WTC11 (cell line): ENCODE measurements around the gene ST8SIA6. TPM values are rescaled to one million over a fixed set of nuclear protein-coding genes. Genes with fewer than 3 reads are reported as not detected.

ENCODE experiments used
- ATAC-seq: fragments of 200-7000 bp; cut with Tn5 transposase; 2 replicates; pipeline ENCODE4 v1.10.0; 2021; ENCODE audit warnings: mild to moderate bottlenecking, moderate library complexity
- CTCF ChIA-PET: fragments of 300-600 bp; sonication (Branson Sonifier 250); formaldehyde crosslinking; loops from one replicate; lab custom pipeline; 2021; ENCODE audit warnings: antibody characterized with exemption; lab: Charles Lee
- POLR2A ChIA-PET: fragments of 350-600 bp; sonication (Branson Sonifier 250); formaldehyde crosslinking; loops from one replicate; lab custom pipeline; 2021; ENCODE audit warnings: antibody characterized with exemption; lab: Charles Lee
- DNase-seq: peaks from one replicate; pipeline ENCODE4 v3.0.0; 2021; ENCODE audit warnings: low spot score
- H3K27ac Mint-ChIP-seq: 2 replicates; pipeline ENCODE4 v1.8.0; 2021; ENCODE audit warnings: mixed read lengths
- H3K27me3 Mint-ChIP-seq: 2 replicates; pipeline ENCODE4 v1.8.0; 2021; ENCODE audit warnings: low read depth, mild to moderate bottlenecking, moderate library complexity, mixed read lengths
- H3K36me3 Mint-ChIP-seq: 2 replicates; pipeline ENCODE4 v1.8.0; 2021; ENCODE audit warnings: mixed read lengths
- H3K4me1 Mint-ChIP-seq: 2 replicates; pipeline ENCODE4 v1.8.0; 2022; ENCODE audit warnings: mixed read lengths
- H3K4me3 Mint-ChIP-seq: 2 replicates; pipeline ENCODE4 v1.8.0; 2021; ENCODE audit warnings: mild to moderate bottlenecking, moderate library complexity, mixed read lengths
- H3K9me3 Mint-ChIP-seq: 2 replicates; pipeline ENCODE4 v1.8.0; 2021; ENCODE audit warnings: mixed read lengths
- AR ChIP-seq: fragments of 250-450 bp; sonication (Bioruptor Pico); IDR thresholded peaks from 2 replicates; pipeline ENCODE4 v1.9.0; 2021; ENCODE audit warnings: mild to moderate bottlenecking
- CREB1 ChIP-seq: sonication (generic); formaldehyde crosslinking; IDR thresholded peaks from 2 replicates; pipeline ENCODE4 v1.8.0; 2023; ENCODE audit warnings: mild to moderate bottlenecking, missing genetic modification reagents
- EMX1 ChIP-seq: fragments of 250-450 bp; sonication (Bioruptor Pico); IDR thresholded peaks from 2 replicates; pipeline ENCODE4 v1.8.0; 2021; ENCODE audit warnings: mild to moderate bottlenecking
- ESRRA ChIP-seq: sonication (generic); formaldehyde crosslinking; IDR thresholded peaks from 2 replicates; pipeline ENCODE4 v1.8.1; 2022; ENCODE audit warnings: mild to moderate bottlenecking, missing genetic modification reagents, borderline replicate concordance
- FOXK1 ChIP-seq: sonication (generic); formaldehyde crosslinking; IDR thresholded peaks from 2 replicates; pipeline ENCODE4 v1.8.0; 2022; ENCODE audit warnings: mild to moderate bottlenecking, moderate library complexity, missing genetic modification reagents
- GRHL2 ChIP-seq: fragments of 250-450 bp; sonication (Bioruptor Pico); IDR thresholded peaks from 2 replicates; pipeline ENCODE4 v1.8.0; 2022; ENCODE audit warnings: mild to moderate bottlenecking, moderate library complexity; ENCODE audit not compliant: insufficient replicate concordance, severe bottlenecking
- NFATC4 ChIP-seq: fragments of 250-450 bp; sonication (Bioruptor Pico); IDR thresholded peaks from 2 replicates; pipeline ENCODE4 v1.9.0; 2021; ENCODE audit warnings: mild to moderate bottlenecking
- NFYB ChIP-seq: sonication (generic); formaldehyde crosslinking; conservative IDR thresholded peaks from 2 replicates; pipeline ENCODE4 v1.8.0; 2022; ENCODE audit warnings: low read depth, missing genetic modification reagents
- PRRX2 ChIP-seq: fragments of 250-450 bp; sonication (Bioruptor Pico); IDR thresholded peaks from 2 replicates; pipeline ENCODE4 v1.8.0; 2021; ENCODE audit warnings: mild to moderate bottlenecking
- SMAD4 ChIP-seq: sonication (generic); formaldehyde crosslinking; IDR thresholded peaks from 2 replicates; pipeline ENCODE4 v1.8.0; 2022; ENCODE audit warnings: mild to moderate bottlenecking, missing genetic modification reagents
- TEAD4 ChIP-seq: sonication (generic); formaldehyde crosslinking; IDR thresholded peaks from 2 replicates; pipeline ENCODE4 v1.8.0; 2022; ENCODE audit warnings: mild to moderate bottlenecking, missing genetic modification reagents
- TP53 ChIP-seq: sonication (generic); formaldehyde crosslinking; IDR thresholded peaks from 2 replicates; pipeline ENCODE4 v1.8.1; 2023; ENCODE audit warnings: mild to moderate bottlenecking, missing genetic modification reagents
- ZNF121 ChIP-seq: sonication (generic); formaldehyde crosslinking; IDR thresholded peaks from 2 replicates; pipeline ENCODE4 v1.8.0; 2023; ENCODE audit warnings: missing genetic modification reagents
- ZNF219 ChIP-seq: sonication (generic); formaldehyde crosslinking; IDR thresholded peaks from 2 replicates; pipeline ENCODE4 v1.8.0; 2023; ENCODE audit warnings: missing genetic modification reagents, mild to moderate bottlenecking, borderline replicate concordance
- ZNF317 ChIP-seq: sonication (generic); formaldehyde crosslinking; IDR thresholded peaks from 2 replicates; pipeline ENCODE4 v1.8.1; 2023; ENCODE audit warnings: low read depth, mild to moderate bottlenecking, moderate library complexity, missing genetic modification reagents, borderline replicate concordance
- ZNF416 ChIP-seq: fragments of 250-450 bp; sonication (Bioruptor Pico); IDR thresholded peaks from 2 replicates; pipeline ENCODE4 v1.9.0; 2021; ENCODE audit warnings: mild to moderate bottlenecking, inconsistent platforms
- ZNF671 ChIP-seq: fragments of 250-450 bp; sonication (Bioruptor Pico); IDR thresholded peaks from 2 replicates; pipeline ENCODE4 v1.8.0; 2021; ENCODE audit warnings: mild to moderate bottlenecking
- total RNA-seq: library from RNA; stranded (reverse); gene quantifications from 3 replicates; pipeline ENCODE4 v1.2.3, GENCODE V29; 2021
- TF ChIP-seq, protein P1 (sequence below): sonication (generic); formaldehyde crosslinking; IDR thresholded peaks from 2 replicates; pipeline ENCODE4 v1.8.0; 2022; ENCODE audit warnings: mild to moderate bottlenecking, missing genetic modification reagents
- TF ChIP-seq, protein P2 (sequence below): sonication (generic); formaldehyde crosslinking; IDR thresholded peaks from 2 replicates; pipeline ENCODE4 v1.8.0; 2022; ENCODE audit warnings: mild to moderate bottlenecking, missing genetic modification reagents
- TF ChIP-seq, protein P3 (sequence below): sonication (generic); formaldehyde crosslinking; IDR thresholded peaks from 2 replicates; pipeline ENCODE4 v1.8.1; 2023; ENCODE audit warnings: mild to moderate bottlenecking, missing genetic modification reagents
- TF ChIP-seq, protein P4 (sequence below): fragments of 250-450 bp; sonication (Bioruptor Pico); conservative IDR thresholded peaks from 2 replicates; pipeline ENCODE4 v1.9.0; 2021; ENCODE audit warnings: mild to moderate bottlenecking

ST8SIA6 gene
- total RNA-seq, 1 experiment from 2014 or later, result 3.5 TPM

DNA sequence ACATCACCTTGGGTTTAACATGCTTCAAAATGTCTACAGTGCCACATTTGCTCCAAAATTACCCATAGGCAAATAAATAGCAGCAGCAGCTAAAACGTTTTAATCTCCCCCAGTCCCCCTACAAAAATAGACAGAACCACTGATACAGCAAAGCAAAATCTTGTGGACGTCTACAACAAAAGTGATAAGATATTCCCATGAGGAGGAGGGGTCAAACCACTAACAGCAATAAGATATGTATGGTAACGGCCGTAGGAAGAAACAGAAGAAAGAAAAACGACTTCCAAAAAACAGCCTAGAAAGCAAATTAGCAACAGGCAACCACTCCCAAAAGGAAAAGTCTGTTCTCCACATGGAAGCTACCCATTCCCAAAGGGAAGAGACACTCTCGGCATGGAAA lies 34.5 kb upstream of the ST8SIA6 start:
- no peak for DNase-seq
- Mint-ChIP-seq H3K4me1 (no peaks in the 10 kb centered on the region), H3K9me3 (no peaks in the 10 kb centered on the region), H3K4me3 (no peak overlapping the region), H3K27me3 (no peaks in the 10 kb centered on the region), H3K36me3 (no peaks in the 10 kb centered on the region), H3K27ac (no peak overlapping the region)
- ChIA-PET POLR2A (no interaction called here), CTCF (no interaction called here)
- TF ChIP-seq NFYB (CRISPR knock-in tag) (no peak), ZNF219 (CRISPR knock-in tag) (no peak), NFATC4 (CRISPR knock-in tag) (no peak)
- ATAC-seq, result no peak

DNA sequence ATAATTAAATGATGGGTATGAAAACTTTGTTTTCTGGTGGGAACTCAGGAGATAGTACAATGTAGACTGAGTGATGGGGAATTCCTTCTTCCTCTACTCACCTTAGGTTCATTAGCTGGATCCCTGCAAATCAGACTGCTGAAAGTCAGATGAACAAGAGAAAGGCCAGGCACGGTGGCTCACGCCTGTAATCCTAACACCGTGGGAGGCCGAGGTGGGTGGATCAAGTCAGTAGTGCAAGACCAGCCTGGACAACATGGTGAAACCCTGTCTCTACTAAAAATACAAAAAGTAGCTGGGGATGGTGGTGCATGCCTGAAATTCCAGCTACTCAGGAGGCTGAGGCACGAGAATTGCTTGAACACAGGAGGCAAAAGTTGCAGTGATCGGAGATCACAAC lies 28.7 kb upstream of the ST8SIA6 start:
- Mint-ChIP-seq H3K9me3 (peaks cover 21% of the 10 kb centered on the region), H3K36me3 (no peaks in the 10 kb centered on the region), H3K4me1 (no peaks in the 10 kb centered on the region), H3K27ac (no peak overlapping the region), H3K27me3 (no peaks in the 10 kb centered on the region), H3K4me3 (no peak overlapping the region)
- ChIA-PET POLR2A (no interaction called here), CTCF (no interaction called here)
- no peak for DNase-seq
- no peak for ATAC-seq
- TF ChIP-seq AR (CRISPR knock-in tag), result no peak
- TF ChIP-seq, protein P1, sequence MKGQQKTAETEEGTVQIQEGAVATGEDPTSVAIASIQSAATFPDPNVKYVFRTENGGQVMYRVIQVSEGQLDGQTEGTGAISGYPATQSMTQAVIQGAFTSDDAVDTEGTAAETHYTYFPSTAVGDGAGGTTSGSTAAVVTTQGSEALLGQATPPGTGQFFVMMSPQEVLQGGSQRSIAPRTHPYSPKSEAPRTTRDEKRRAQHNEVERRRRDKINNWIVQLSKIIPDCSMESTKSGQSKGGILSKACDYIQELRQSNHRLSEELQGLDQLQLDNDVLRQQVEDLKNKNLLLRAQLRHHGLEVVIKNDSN (CRISPR knock-in tag), result no peak
- TF ChIP-seq, protein P2, sequence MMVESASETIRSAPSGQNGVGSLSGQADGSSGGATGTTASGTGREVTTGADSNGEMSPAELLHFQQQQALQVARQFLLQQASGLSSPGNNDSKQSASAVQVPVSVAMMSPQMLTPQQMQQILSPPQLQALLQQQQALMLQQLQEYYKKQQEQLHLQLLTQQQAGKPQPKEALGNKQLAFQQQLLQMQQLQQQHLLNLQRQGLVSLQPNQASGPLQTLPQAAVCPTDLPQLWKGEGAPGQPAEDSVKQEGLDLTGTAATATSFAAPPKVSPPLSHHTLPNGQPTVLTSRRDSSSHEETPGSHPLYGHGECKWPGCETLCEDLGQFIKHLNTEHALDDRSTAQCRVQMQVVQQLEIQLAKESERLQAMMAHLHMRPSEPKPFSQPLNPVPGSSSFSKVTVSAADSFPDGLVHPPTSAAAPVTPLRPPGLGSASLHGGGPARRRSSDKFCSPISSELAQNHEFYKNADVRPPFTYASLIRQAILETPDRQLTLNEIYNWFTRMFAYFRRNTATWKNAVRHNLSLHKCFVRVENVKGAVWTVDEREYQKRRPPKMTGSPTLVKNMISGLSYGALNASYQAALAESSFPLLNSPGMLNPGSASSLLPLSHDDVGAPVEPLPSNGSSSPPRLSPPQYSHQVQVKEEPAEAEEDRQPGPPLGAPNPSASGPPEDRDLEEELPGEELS (CRISPR knock-in tag), result no peak
- no peak for TF ChIP-seq ZNF219 (CRISPR knock-in tag)
- no peak for TF ChIP-seq TP53 (CRISPR knock-in tag)
- no peak for TF ChIP-seq CREB1
- TF ChIP-seq, protein P3, sequence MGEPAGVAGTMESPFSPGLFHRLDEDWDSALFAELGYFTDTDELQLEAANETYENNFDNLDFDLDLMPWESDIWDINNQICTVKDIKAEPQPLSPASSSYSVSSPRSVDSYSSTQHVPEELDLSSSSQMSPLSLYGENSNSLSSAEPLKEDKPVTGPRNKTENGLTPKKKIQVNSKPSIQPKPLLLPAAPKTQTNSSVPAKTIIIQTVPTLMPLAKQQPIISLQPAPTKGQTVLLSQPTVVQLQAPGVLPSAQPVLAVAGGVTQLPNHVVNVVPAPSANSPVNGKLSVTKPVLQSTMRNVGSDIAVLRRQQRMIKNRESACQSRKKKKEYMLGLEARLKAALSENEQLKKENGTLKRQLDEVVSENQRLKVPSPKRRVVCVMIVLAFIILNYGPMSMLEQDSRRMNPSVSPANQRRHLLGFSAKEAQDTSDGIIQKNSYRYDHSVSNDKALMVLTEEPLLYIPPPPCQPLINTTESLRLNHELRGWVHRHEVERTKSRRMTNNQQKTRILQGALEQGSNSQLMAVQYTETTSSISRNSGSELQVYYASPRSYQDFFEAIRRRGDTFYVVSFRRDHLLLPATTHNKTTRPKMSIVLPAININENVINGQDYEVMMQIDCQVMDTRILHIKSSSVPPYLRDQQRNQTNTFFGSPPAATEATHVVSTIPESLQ (CRISPR knock-in tag), result no peak
- TF ChIP-seq GRHL2 (CRISPR knock-in tag), result no peak
- no peak for TF ChIP-seq EMX1 (CRISPR knock-in tag)

DNA sequence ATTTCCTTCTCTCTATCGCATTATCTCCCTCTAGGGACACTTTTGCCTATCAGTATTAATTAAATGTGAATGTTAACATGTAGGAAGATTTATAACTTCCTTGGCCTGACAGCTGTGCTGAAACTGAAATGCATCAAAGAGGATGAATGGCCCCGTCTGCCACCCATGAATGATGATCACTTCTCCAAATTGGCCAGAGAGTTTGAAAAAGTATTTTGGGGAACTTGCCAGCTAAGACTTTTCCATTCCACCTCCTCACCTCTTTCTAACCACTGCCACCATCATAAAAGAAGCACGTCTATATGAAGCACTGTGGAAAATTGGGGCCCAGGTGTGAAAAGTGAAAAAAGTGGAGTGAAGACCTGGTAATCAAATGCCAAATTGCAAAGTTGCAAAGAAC lies 25.4 kb upstream of the ST8SIA6 start:
- H3K4me1 Mint-ChIP-seq, result peaks cover 2% of the 10 kb centered on the region
- no peak overlapping the region for H3K4me3 Mint-ChIP-seq
- POLR2A ChIA-PET, result no interaction called here
- no peaks in the 10 kb centered on the region for H3K27me3 Mint-ChIP-seq
- H3K36me3 Mint-ChIP-seq, result no peaks in the 10 kb centered on the region
- DNase-seq, result no peak
- no peak for TF ChIP-seq ZNF121
- no peak for TF ChIP-seq SMAD4 (CRISPR knock-in tag)
- TF ChIP-seq, protein P1 (CRISPR knock-in tag), result no peak
- TF ChIP-seq, protein P4, sequence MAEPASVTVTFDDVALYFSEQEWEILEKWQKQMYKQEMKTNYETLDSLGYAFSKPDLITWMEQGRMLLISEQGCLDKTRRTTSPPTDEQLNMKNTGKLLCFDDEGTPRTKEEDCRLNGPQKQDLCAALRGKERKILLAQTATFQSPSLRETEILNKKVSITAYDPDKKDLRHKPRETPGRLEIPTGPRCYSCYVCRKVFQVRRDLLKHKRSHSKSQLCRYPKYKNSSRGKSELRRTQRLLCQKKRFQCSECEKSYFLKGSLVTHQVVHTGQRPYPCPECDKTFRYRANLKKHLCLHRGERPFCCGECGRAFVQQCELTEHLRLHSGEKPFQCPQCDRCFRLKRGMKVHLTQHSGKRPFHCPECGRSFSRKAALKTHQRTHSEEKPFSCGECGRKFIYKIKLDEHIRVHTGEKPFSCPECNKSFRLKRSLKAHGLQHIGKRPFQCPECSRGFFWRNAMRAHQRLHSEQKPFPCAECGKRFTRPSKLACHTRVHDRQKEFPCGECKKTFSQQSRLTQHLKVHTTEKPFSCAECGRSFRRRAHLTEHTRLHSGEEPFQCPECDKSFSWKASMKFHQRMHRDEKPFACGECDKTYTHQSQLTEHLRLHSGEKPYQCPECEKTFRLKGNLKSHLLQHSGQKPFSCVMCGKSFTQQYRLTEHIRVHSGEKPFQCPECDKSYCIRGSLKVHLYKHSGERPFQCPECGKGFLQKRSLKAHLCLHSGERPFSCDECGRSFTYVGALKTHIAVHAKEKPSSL, result no peak
- no peak for TF ChIP-seq ESRRA
- TF ChIP-seq TEAD4, result no peak
- no peak for TF ChIP-seq FOXK1 (CRISPR knock-in tag)
- TF ChIP-seq PRRX2 (CRISPR knock-in tag), result no peak
- TF ChIP-seq ZNF671 (CRISPR knock-in tag), result no peak
- no peak for TF ChIP-seq ZNF416 (CRISPR knock-in tag)
- no peak for TF ChIP-seq ZNF317 (CRISPR knock-in tag)
- H3K9me3 Mint-ChIP-seq, result peaks cover 21% of the 10 kb centered on the region
- CTCF ChIA-PET, result no interaction called here
- no peak for ATAC-seq
- H3K27ac Mint-ChIP-seq, result no peak overlapping the region
